Endothelial cell of umbilical vein (primary cell): ENCODE measurements around the gene SOX8. TPM values are rescaled to one million over a fixed set of nuclear protein-coding genes. Genes with fewer than 3 reads are reported as not detected.

Source experiments
- BruUV-seq: library from RNA; stranded (reverse); fragments of 400-500 nt; replicated peaks from 2 replicates; lab custom pipeline; 2021; lab: Mats Ljungman, UMichigan
- CTCF ChIA-PET: fragments of 300-600, 350-600 bp; sonication (Branson Sonifier 250); formaldehyde crosslinking; loops from one replicate; lab custom pipeline; 2021; ENCODE audit warnings: antibody characterized with exemption, inconsistent platforms; lab: Charles Lee
- POLR2A ChIA-PET: fragments of 300-600, 350-600 bp; sonication (Branson Sonifier 250); formaldehyde crosslinking; loops from one replicate; lab custom pipeline; 2021; ENCODE audit warnings: antibody characterized with exemption, inconsistent platforms; lab: Charles Lee
- DNase-seq: peaks from one replicate; pipeline ENCODE4 v3.0.0-alpha.2; 2011; ENCODE audit warnings: low read depth, low spot score
- FAIRE-seq: peaks from 2 replicates; lab custom pipeline; 2011; peaks lifted over from hg19 to GRCh38; lab: Jason Lieb, UNC
- H2AFZ ChIP-seq: 2 replicates; pipeline ENCODE4 v1.6.0; 2012; ENCODE audit warnings: low read depth, low read length, control low read depth, inconsistent platforms
- H3K27ac ChIP-seq: 2 replicates; pipeline ENCODE4 v1.5.1; 2011; ENCODE audit warnings: low read depth, mild to moderate bottlenecking, control low read depth, low read length, moderate library complexity; ENCODE audit not compliant: insufficient read depth
- H3K27me3 ChIP-seq, 2 experiments: 2 replicates each; pipeline versions ENCODE4 v1.6.0 to v1.6.1; 2011; ENCODE audit warnings: low read length in 2 of 2, mixed read lengths in 1 of 2; ENCODE audit not compliant: control insufficient read depth in 2 of 2, insufficient read depth in 2 of 2
- H3K36me3 ChIP-seq, 2 experiments: 2 replicates in 1 of 2; 3 replicates in 1 of 2; pipeline ENCODE4 v1.5.1; 2011; ENCODE audit warnings: low read length in 2 of 2, mild to moderate bottlenecking in 1 of 2, moderate library complexity in 1 of 2; ENCODE audit not compliant: control insufficient read depth in 2 of 2, insufficient read depth in 2 of 2; ENCODE audit errors: extremely low read depth in 1 of 2
- H3K4me1 ChIP-seq: 3 replicates; pipeline ENCODE4 v1.5.1; 2011; ENCODE audit warnings: mild to moderate bottlenecking, low read length; ENCODE audit not compliant: control insufficient read depth, insufficient read depth; ENCODE audit errors: extremely low read depth
- H3K4me2 ChIP-seq: 2 replicates; pipeline ENCODE4 v1.6.1; 2011; ENCODE audit warnings: low read length, control low read depth, mixed read lengths; ENCODE audit not compliant: insufficient read depth
- H3K4me3 ChIP-seq, 3 experiments: fragments of 200-600 bp in 1 of 3; sonication (generic), shearing (Covaris generic) in 1 of 3; replicated peaks in 1 of 3; 2 replicates each; pipeline ENCODE4 v1.5.1; 2011 to 2016; ENCODE audit warnings: control low read depth in 3 of 3, low read length in 3 of 3, mild to moderate bottlenecking in 2 of 3, inconsistent platforms in 1 of 3, low read depth in 1 of 3, moderate library complexity in 1 of 3; ENCODE audit not compliant: insufficient read depth in 1 of 3
- H3K79me2 ChIP-seq: 2 replicates; pipeline ENCODE4 v1.6.0; 2012; ENCODE audit warnings: low read length, inconsistent platforms; ENCODE audit not compliant: control insufficient read depth, insufficient read depth
- H3K9ac ChIP-seq: replicated peaks from 2 replicates; pipeline ENCODE3; 2011; ENCODE audit warnings: low read length, control low read depth; ENCODE audit not compliant: insufficient read depth; ENCODE audit errors: extremely low read depth
- H3K9me1 ChIP-seq: replicated peaks from 3 replicates; pipeline ENCODE4 v1.6.0; 2011; ENCODE audit warnings: mild to moderate bottlenecking, low read length; ENCODE audit not compliant: control insufficient read depth, insufficient read depth; ENCODE audit errors: extremely low read depth
- H3K9me3 ChIP-seq: replicated peaks from 2 replicates; pipeline ENCODE4 v1.5.1; 2012; ENCODE audit warnings: low read length, inconsistent platforms; ENCODE audit not compliant: control insufficient read depth, insufficient read depth
- H4K20me1 ChIP-seq: replicated peaks from 2 replicates; pipeline ENCODE3; 2011; ENCODE audit warnings: mild to moderate bottlenecking, low read length; ENCODE audit not compliant: control insufficient read depth, insufficient read depth; ENCODE audit errors: extremely low read depth
- GATA2 ChIP-seq: IDR thresholded peaks from 2 replicates; pipeline ENCODE4 v1.7.0; 2011; ENCODE audit warnings: low read depth, mild to moderate bottlenecking, moderate library complexity, mixed read lengths, low read length; ENCODE audit not compliant: insufficient read length, insufficient read depth
- JUN ChIP-seq: IDR thresholded peaks from 2 replicates; pipeline ENCODE4 v1.6.1; 2011; ENCODE audit warnings: borderline replicate concordance, low read depth; ENCODE audit not compliant: insufficient read length, insufficient read depth
- POLR2AphosphoS5 ChIP-seq: IDR thresholded peaks from 2 replicates; pipeline ENCODE4 v1.6.1; 2012; ENCODE audit warnings: low read depth, mild to moderate bottlenecking, control low read depth, low read length, moderate library complexity; ENCODE audit not compliant: insufficient read depth
- dilution Hi-C: fragments of 300-500 bp; cut with MboI; formaldehyde crosslinking; loops from one replicate; pipeline ENCODE4 v1.15.0; 2019; ENCODE audit warnings: low sequenced_read_pairs; ENCODE audit not compliant: extremely low pct_ligation_motif_present
- intact Hi-C: fragments of 100-400 bp; cut with micrococcal nuclease; formaldehyde crosslinking; loops from one replicate; pipeline ENCODE4 v1.10.0; 2022
- polyA plus RNA-seq, 4 experiments: library from polyadenylated mRNA; depleted of rRNA in 3 of 4; stranded (reverse) in 3 of 4; unstranded in 1 of 4; fragments of >200 nt; gene quantifications; 2 replicates each; pipeline versions ENCODE4 v1.2.1 to v1.2.3, GENCODE V29; 2011 to 2012; ENCODE audit warnings: missing spikeins in 1 of 4
- total RNA-seq: library from RNA; stranded (reverse); gene quantifications from 2 replicates; pipeline ENCODE4 v1.2.3, GENCODE V29; 2021
- TF ChIP-seq, protein P1 (sequence below), 2 donors: IDR thresholded peaks; 1 replicate in 1 of 2; 2 replicates in 1 of 2; pipeline ENCODE4 v1.5.1; 2011; ENCODE audit warnings: low read length in 2 of 2, mild to moderate bottlenecking in 2 of 2, moderate library complexity in 2 of 2, control low read depth in 1 of 2, inconsistent platforms in 1 of 2, low read depth in 1 of 2; ENCODE audit not compliant: insufficient read depth in 1 of 2; ENCODE audit errors: extremely low read depth in 1 of 2

The SOX8 gene
- total and polyA plus RNA-seq, 2 donors (not counting 3 experiments of a cell fraction or from before 2014, with no cell fraction given): 0.52 to 0.53 TPM

DNA sequence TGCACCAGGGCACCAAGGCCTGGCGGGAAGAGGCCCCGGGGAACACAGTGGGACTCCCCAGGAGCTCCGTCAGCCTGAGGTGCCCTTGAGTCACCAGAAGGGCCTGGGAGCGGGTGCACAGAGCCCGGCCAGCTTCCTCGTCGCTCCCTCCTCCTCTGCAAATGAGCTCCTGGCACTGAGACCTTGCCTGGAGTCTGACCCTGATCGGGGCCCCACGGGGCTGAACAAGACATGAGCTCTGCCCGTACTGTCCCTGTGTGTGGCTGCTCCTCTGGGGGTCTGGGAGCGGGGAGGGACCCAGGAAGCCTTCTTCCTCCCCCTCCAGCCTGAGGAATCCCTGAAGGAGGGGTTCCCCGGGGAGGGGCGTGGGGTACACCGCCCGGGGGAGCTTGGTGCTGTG lies 54.6 kb downstream of the SOX8 start:
- Histone ChIP-seq H3K79me2 (no peaks in the 10 kb centered on the region), H3K27ac (no peak overlapping the region), H3K27me3 (no peaks in the 10 kb centered on the region), H3K9me1 (no peaks in the 10 kb centered on the region), H3K36me3 (no peaks in the 10 kb centered on the region), H3K4me3 (no peak overlapping the region), H3K4me1 (no peaks in the 10 kb centered on the region), H2AFZ (no peak overlapping the region), H3K9me3 (no peaks in the 10 kb centered on the region), H3K9ac (no peak overlapping the region), H3K4me2 (no peak overlapping the region), H4K20me1 (no peaks in the 10 kb centered on the region)
- BruUV-seq: no TSS peak
- FAIRE-seq (no peak), DNase-seq (no peak)
- TF ChIP-seq JUN (no peak), GATA2 (no peak), POLR2AphosphoS5 (no peak)
- TF ChIP-seq, protein P1, sequence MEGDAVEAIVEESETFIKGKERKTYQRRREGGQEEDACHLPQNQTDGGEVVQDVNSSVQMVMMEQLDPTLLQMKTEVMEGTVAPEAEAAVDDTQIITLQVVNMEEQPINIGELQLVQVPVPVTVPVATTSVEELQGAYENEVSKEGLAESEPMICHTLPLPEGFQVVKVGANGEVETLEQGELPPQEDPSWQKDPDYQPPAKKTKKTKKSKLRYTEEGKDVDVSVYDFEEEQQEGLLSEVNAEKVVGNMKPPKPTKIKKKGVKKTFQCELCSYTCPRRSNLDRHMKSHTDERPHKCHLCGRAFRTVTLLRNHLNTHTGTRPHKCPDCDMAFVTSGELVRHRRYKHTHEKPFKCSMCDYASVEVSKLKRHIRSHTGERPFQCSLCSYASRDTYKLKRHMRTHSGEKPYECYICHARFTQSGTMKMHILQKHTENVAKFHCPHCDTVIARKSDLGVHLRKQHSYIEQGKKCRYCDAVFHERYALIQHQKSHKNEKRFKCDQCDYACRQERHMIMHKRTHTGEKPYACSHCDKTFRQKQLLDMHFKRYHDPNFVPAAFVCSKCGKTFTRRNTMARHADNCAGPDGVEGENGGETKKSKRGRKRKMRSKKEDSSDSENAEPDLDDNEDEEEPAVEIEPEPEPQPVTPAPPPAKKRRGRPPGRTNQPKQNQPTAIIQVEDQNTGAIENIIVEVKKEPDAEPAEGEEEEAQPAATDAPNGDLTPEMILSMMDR (IDR thresholded peaks at IDR 0.05; ENCODE audit: extremely low read depth in 1 of 2, insufficient read depth in 1 of 2, low read depth in 1 of 2, low read length in 2 of 2): no peak
- CTCF ChIA-PET: no interaction called here
- POLR2A ChIA-PET: no interaction called here
- intact Hi-C loops (no loop called here), dilution Hi-C loops (no loop called here)

Other genes with a start within 250 kb of the SOX8 start
- 31.2 and 33.8 TPM in 2 replicates for gene CIAO3, start 240.8 kb upstream of the SOX8 start, total RNA-seq
- gene CIAO3, start 240.8 kb upstream of the SOX8 start, polyA plus RNA-seq: 23.1 and 29.1 TPM in 2 replicates
- not detected in 2 replicates for gene MSLN, start 221.0 kb upstream of the SOX8 start, total RNA-seq
- gene MSLN, start 221.0 kb upstream of the SOX8 start, polyA plus RNA-seq: not detected in 2 replicates
- gene RPUSD1, start 193.4 kb upstream of the SOX8 start, total RNA-seq: 42.3 and 46.2 TPM in 2 replicates
- gene RPUSD1, start 193.4 kb upstream of the SOX8 start, polyA plus RNA-seq: 55.8 and 69.0 TPM in 2 replicates
- gene CHTF18, start 193.2 kb upstream of the SOX8 start, total RNA-seq: 58.6 and 69.5 TPM in 2 replicates
- 33.0 and 45.3 TPM in 2 replicates for gene CHTF18, start 193.2 kb upstream of the SOX8 start, polyA plus RNA-seq
- gene GNG13, start 181.0 kb upstream of the SOX8 start, total RNA-seq: not detected in 2 replicates
- gene GNG13, start 181.0 kb upstream of the SOX8 start, polyA plus RNA-seq: not detected in 2 replicates
- gene LMF1, start 10.8 kb upstream of the SOX8 start, total RNA-seq: 12.5 and 17.8 TPM in 2 replicates
- 14.3 and 17.8 TPM in 2 replicates for gene LMF1, start 10.8 kb upstream of the SOX8 start, polyA plus RNA-seq
- 0.24 TPM in 1 of 2 replicates, not detected in the other for gene SSTR5, start 91.0 kb downstream of the SOX8 start, total RNA-seq
- gene SSTR5, start 91.0 kb downstream of the SOX8 start, polyA plus RNA-seq: 0.52 and 0.65 TPM in 2 replicates
- gene C1QTNF8, start 114.5 kb downstream of the SOX8 start, total RNA-seq: not detected in 2 replicates
- gene C1QTNF8, start 114.5 kb downstream of the SOX8 start, polyA plus RNA-seq: not detected in 2 replicates
- gene CACNA1H, start 171.3 kb downstream of the SOX8 start, total RNA-seq: not detected in 2 replicates
- 0.03 and 0.05 TPM in 2 replicates for gene CACNA1H, start 171.3 kb downstream of the SOX8 start, polyA plus RNA-seq
- not detected in 2 replicates for gene TPSG1, start 243.5 kb downstream of the SOX8 start, total RNA-seq
- gene TPSG1, start 243.5 kb downstream of the SOX8 start, polyA plus RNA-seq: not detected in 2 replicates
- not detected in 2 replicates for gene TPSB2, start 248.4 kb downstream of the SOX8 start, total RNA-seq
- not detected in 2 replicates for gene TPSB2, start 248.4 kb downstream of the SOX8 start, polyA plus RNA-seq